SK-N-SH treated with all-trans-retinoic acid at 6 μM for 48 hours (cell line): Measurements from ENCODE around the gene DENND4C.
"Not testable (repeated sequence)": the region's sequence is repeated elsewhere in the genome, so short reads cannot be mapped to it uniquely, and the experiment has no call there.

Source experiments
- ARNTL ChIP-seq: fragments of 450-650 bp; formaldehyde crosslinking; IDR thresholded peaks from 2 replicates; pipeline ENCODE4 v1.5.0; 2020; ENCODE audit warnings: low read depth, mild to moderate bottlenecking, moderate library complexity, borderline replicate concordance
- ISL1 ChIP-seq: fragments of 250-450 bp; sonication (Bioruptor Pico); IDR thresholded peaks from 2 replicates; pipeline ENCODE4 v2.1.2; 2022; ENCODE audit warnings: mild to moderate bottlenecking, moderate library complexity
- ZFP3 ChIP-seq: fragments of 250-450 bp; sonication (Bioruptor Pico); IDR thresholded peaks from 2 replicates; pipeline ENCODE4 v1.5.0; 2020; ENCODE audit warnings: mild to moderate bottlenecking, moderate library complexity
- ZFP30 ChIP-seq: fragments of 450-650 bp; formaldehyde crosslinking; IDR thresholded peaks from 2 replicates; pipeline ENCODE4 v1.5.0; 2022; ENCODE audit warnings: mild to moderate bottlenecking, moderate library complexity
- ZNF565 ChIP-seq: fragments of 450-650 bp; formaldehyde crosslinking; conservative IDR thresholded peaks from 2 replicates; pipeline ENCODE4 v1.5.0; 2020; ENCODE audit warnings: low read depth, mild to moderate bottlenecking, moderate library complexity

- TF ChIP-seq ISL1; ZNF565 (CRISPR knock-in tag); ZFP30 (CRISPR knock-in tag); ARNTL (CRISPR knock-in tag); ZFP3 (CRISPR knock-in tag): not testable (repeated sequence)
Measured at GRCh38 chr9:19250346-19250745, 19.9 kb downstream of the DENND4C start.
